Stimulated activated naive B cell treated with anti-CD40 and anti-IgM and Interleukin-4, amounts not matched to agents 10 μg/mL and 1 μg/mL and 100 μg/mL, for 72 hours (primary cell): ENCODE data around the gene TGFBR3.
A peak's percentile ranks its signal among the peaks of the same experiment; 100 is the strongest.

Experiments used
- ATAC-seq, 2 donors: fragments of 150-1000 bp; cut with Tn5 transposase; replicated peaks; 2 replicates each; pipeline ENCODE4 v1.10.0; 2021; ENCODE audit warnings: moderate library complexity in 1 of 2
- DNase-seq: peaks from one replicate; pipeline ENCODE4 v3.0.0; 2021
- H3K27ac Mint-ChIP-seq: one replicate; pipeline ENCODE4 v1.8.0; 2022; ENCODE audit warnings: mild to moderate bottlenecking, mixed read lengths
- H3K27me3 Mint-ChIP-seq, 2 donors: one replicate each; pipeline ENCODE4 v1.8.0; 2022; ENCODE audit warnings: mixed read lengths in 2 of 2
- H3K36me3 Mint-ChIP-seq, 2 donors: one replicate each; pipeline ENCODE4 v1.8.0; 2022; ENCODE audit warnings: mixed read lengths in 2 of 2, mild to moderate bottlenecking in 1 of 2
- H3K4me1 Mint-ChIP-seq, 2 donors: one replicate each; pipeline ENCODE4 v1.8.0; 2022; ENCODE audit warnings: mixed read lengths in 2 of 2, mild to moderate bottlenecking in 1 of 2
- H3K4me3 Mint-ChIP-seq, 2 donors: one replicate each; pipeline ENCODE4 v1.8.0; 2022; ENCODE audit warnings: mild to moderate bottlenecking in 2 of 2, mixed read lengths in 2 of 2, moderate library complexity in 1 of 2
- H3K9me3 Mint-ChIP-seq, 2 donors: one replicate each; pipeline ENCODE4 v1.8.0; 2022; ENCODE audit warnings: mixed read lengths in 2 of 2, mild to moderate bottlenecking in 1 of 2

Gene TGFBR3

DNA sequence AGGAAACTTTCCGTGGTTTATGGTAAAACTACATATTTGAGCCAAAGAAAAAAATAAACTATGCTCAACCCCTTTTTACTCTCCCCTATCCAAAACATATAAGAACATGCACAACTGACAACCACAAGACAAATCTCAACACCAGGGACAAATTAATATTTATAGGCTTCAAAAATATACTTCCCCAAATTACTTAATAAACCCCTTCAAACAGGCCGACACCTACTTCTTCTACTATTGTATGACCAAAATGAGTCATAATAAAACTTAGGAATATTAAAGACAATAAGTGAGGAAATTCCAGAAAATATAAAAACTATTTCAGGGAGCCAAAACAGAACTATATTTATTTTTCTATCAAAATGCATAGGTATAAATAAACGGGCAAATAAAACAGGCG, 71.5 kb downstream of the TGFBR3 start:
- H3K9me3 Mint-ChIP-seq, result no peaks in the 10 kb centered on the region
- no peak overlapping the region for H3K27ac Mint-ChIP-seq
- no peak for ATAC-seq
- peaks cover 2 to 11% of the 10 kb centered on the region in 2 donors for H3K4me1 Mint-ChIP-seq
- DNase-seq, result no peak
- H3K4me3 Mint-ChIP-seq, result no peak overlapping the region
- H3K36me3 Mint-ChIP-seq, result no peaks in the 10 kb centered on the region
- H3K27me3 Mint-ChIP-seq, result no peaks in the 10 kb centered on the region

DNA sequence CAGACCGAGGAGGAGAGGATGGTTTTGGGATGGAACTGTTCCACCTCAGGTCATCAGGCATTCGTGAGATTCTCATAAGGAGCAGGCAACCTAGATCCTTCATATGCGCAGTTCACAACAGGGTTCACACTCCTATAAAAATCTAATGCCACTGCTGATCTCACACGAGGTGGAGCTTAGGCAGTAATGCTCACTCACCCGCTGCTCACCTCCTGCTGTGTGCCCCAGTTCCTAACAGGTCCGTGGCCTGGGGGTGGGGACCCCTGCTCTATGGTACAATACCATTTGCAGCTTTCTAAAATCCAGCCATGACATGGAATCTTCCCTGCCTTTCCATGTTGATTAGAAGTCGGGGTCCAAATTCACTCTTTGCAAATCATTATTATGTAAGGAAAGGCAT, 72.1 kb downstream of the TGFBR3 start:
- Mint-ChIP-seq H3K27ac (no peak overlapping the region), H3K4me1 (peaks cover 4 to 11% of the 10 kb centered on the region in 2 donors), H3K27me3 (no peaks in the 10 kb centered on the region)

DNA sequence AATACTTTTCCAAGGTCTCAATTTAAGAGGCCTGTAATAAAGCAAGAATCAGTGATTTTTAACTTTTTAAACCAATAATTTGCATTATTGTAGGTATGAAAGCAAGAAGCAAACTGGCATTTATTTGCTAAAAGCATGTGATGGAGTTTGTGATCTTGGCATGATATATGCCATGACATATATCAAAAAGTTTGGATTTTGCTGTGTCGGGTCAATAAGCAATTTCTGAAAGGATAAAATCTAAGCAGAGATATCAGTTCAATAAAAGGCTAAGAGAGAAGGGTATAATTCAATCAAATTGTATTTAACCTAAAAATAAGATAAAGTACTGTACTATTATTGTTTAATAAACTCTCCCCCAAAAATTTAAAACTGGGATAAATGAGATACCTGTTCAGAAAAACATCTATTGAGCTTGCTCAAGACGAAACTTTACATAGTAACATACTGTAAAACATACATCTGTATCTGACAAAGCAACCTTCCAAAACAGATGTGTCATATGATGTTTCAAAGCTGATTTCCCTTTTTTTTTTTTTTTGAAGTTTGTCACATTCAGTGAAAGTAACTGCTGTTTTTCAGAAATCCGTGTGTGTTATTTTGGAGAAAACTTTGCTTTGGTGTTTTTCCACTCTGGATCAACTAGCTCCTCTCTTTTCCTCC, 74.5 kb downstream of the TGFBR3 start:
- DNase-seq (no peak), ATAC-seq (no peak)
- no peak overlapping the region for H3K4me3 Mint-ChIP-seq
- H3K4me1 Mint-ChIP-seq, result peaks cover 4 to 5% of the 10 kb centered on the region in 2 donors
- H3K9me3 Mint-ChIP-seq, result no peaks in the 10 kb centered on the region
- H3K36me3 Mint-ChIP-seq, result no peaks in the 10 kb centered on the region
- H3K27me3 Mint-ChIP-seq, result no peaks in the 10 kb centered on the region
- H3K27ac Mint-ChIP-seq, result no peak overlapping the region

More for the DNA sequence above, 72.1 kb downstream of the TGFBR3 start:
- Mint-ChIP-seq H3K9me3 (no peaks in the 10 kb centered on the region), H3K36me3 (no peaks in the 10 kb centered on the region), H3K4me3 (no peak overlapping the region)
- ATAC-seq (no peak), DNase-seq (no peak)

DNA sequence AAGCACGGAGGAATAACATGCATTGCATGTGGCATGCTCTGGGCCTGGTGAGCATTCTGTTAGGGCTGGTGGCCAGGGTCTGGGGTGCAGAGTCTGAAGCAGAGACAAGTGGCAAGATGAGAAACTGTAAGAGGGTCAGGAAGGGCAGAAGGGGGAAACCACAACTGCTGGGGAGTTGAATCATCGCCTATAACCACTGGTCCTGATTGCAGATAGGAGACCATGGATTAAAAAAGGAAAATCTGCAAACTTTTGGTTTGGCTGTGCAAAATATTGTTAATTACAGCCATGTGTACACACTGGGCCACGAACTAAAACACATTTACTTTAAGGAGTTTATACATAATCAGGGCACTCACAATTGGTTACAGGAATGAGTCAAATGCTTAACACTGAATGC, 76.6 kb downstream of the TGFBR3 start:
- Mint-ChIP-seq H3K27me3 (no peaks in the 10 kb centered on the region), H3K4me3 (no peak overlapping the region), H3K9me3 (no peaks in the 10 kb centered on the region), H3K27ac (no peak overlapping the region), H3K36me3 (no peaks in the 10 kb centered on the region), H3K4me1 (peaks cover 10 to 11% of the 10 kb centered on the region in 2 donors)
- DNase-seq, result no peak
- ATAC-seq, result no peak

DNA sequence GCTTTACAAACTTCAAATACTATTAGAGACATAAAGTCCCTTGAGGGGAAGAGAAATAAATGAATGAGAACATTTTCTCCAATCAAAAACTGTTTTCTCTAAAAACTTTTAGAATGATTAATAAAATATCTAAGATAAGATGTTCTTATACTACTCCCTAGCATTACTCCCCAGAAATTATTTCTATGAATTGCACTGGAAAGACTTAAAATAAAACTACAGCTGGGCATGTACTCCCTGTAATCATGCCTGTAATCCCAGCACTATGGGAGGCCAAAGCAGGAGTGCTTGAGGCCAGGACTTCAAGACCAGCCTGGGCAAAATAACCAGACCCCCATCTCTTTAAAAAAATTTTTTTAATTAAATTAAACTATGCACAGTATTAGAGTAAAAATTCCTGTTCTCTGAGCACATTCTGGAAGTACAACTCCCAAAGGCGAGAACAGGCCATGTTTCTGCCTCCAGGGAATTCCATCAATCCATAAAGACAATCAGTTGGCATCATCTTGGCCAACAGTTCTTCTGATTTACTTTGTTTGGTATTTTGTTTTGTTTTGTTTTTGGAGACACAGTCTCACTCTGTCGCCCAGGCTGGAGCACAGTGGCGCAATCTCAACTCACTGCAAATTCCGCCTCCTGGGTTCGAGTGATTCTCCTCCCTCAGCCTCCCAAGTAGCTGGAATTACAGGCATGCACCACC, 77.9 kb downstream of the TGFBR3 start:
- no peak for ATAC-seq
- no peak overlapping the region for H3K27ac Mint-ChIP-seq
- H3K36me3 Mint-ChIP-seq, result no peaks in the 10 kb centered on the region
- no peaks in the 10 kb centered on the region for H3K9me3 Mint-ChIP-seq
- H3K4me3 Mint-ChIP-seq, result no peak overlapping the region
- H3K4me1 Mint-ChIP-seq, result peaks cover 19 to 24% of the 10 kb centered on the region in 2 donors
- no peaks in the 10 kb centered on the region for H3K27me3 Mint-ChIP-seq
- DNase-seq, result no peak

DNA sequence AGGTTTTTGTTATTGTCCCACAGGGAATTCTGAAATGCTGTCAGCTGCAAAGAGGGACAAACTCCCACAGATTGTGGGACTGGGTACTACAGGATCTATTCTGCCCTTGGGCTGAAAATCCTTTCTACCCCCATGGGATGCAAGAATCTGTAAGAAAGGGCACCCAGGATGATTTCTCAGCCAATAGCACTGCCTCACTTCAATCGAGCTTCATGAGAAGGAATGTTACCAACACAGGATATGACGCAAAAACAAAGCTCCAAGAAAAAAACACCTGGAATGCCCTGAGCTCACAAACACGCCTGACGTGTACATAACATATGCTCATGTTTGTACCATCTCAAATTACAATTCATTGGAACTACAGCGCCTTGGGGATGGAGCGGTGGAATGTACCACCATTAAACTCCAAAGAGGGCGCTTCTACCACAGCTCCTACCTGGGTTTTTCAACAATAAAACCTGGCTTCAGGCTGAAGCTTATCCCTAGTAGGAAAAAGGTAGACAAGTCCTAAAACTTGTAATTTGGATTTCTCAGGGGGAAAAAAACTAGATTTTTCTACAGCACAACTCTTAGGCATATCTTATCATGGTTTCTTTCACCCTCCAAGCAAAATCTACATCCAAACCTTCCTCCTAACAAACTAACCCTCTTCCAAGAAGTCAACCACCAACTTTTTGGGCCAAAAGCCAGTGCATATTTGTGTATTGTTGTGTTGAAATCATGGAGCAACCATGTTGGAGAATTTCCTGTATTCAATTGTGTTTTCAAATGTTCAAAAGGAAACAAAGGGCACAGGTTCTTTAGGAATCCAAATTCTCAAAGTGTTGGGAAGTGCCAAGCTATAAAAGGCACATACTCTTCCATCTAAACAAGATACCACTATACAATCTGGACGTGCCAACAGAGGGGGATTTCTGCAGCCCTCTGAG, 78.9 kb downstream of the TGFBR3 start:
- Mint-ChIP-seq H3K4me1 (peaks cover 23 to 26% of the 10 kb centered on the region in 2 donors), H3K9me3 (no peaks in the 10 kb centered on the region), H3K27ac (no peak overlapping the region), H3K27me3 (no peaks in the 10 kb centered on the region), H3K36me3 (no peaks in the 10 kb centered on the region), H3K4me3 (no peak overlapping the region)
- no peak for ATAC-seq
- DNase-seq, result no peak

GRCh38 chr1:91806181-91806768, 79.7 kb downstream of the TGFBR3 start:
- no peak for DNase-seq
- no peak overlapping the region for H3K4me3 Mint-ChIP-seq

GRCh38 chr1:91805311-91805801, 80.6 kb downstream of the TGFBR3 start:
- Mint-ChIP-seq H3K27ac (no peak overlapping the region), H3K36me3 (no peaks in the 10 kb centered on the region), H3K27me3 (no peaks in the 10 kb centered on the region), H3K4me1 (peaks cover 21 to 22% of the 10 kb centered on the region in 2 donors), H3K9me3 (no peaks in the 10 kb centered on the region), H3K4me3 (no peak overlapping the region)
- ATAC-seq, result no peak
- no peak for DNase-seq

More at GRCh38 chr1:91806181-91806768, 79.7 kb downstream of the TGFBR3 start:
- peak overlapping the region; percentile 44 for H3K27ac Mint-ChIP-seq
- H3K4me1 Mint-ChIP-seq, result peaks cover 21 to 22% of the 10 kb centered on the region in 2 donors
- no peaks in the 10 kb centered on the region for H3K27me3 Mint-ChIP-seq
- ATAC-seq, result no peak
- H3K9me3 Mint-ChIP-seq, result no peaks in the 10 kb centered on the region
- H3K36me3 Mint-ChIP-seq, result no peaks in the 10 kb centered on the region

- DNase-seq (no peak), ATAC-seq (no peak)
- Mint-ChIP-seq H3K4me1 (peaks cover 21 to 22% of the 10 kb centered on the region in 2 donors), H3K27me3 (no peaks in the 10 kb centered on the region), H3K4me3 (peak overlapping the region; percentile 39 to 71), H3K9me3 (no peaks in the 10 kb centered on the region), H3K36me3 (no peaks in the 10 kb centered on the region), H3K27ac (peak overlapping the region; percentile 83)
These were observed 81.4 kb downstream of the TGFBR3 start for GRCh38 chr1:91804546-91805023.

DNA sequence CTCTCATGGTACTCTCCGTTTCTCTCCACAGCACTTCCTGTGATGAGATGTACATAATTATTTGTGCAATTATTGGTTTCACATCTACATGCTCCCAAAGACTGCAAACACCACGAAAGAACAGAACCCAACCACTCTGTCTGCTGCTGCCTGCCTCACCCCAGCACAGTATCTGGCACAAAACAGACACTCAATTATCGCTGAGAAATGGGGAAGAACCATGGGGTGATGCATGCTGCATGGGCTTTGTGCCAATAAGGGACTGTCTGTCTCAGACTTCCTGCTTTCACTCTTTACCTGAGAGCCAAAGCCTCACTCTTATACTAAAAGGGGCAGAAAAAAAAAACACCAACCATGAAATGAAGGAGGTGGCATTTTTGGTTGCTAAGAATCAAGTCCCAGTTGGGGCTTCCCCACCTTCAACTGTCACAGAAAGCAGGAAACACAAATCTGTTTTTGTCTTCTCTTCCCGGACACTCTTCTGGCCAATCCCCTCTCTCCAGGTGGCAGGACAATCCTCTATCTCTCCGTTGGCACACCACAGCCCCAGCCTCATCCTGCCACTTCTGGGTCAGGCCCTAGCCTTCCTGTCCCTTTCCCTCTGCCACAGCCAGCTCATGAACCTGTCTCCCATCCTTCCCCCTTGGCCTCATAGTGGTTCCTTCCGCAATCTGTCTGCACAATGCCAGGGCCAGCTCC, 82.0 kb downstream of the TGFBR3 start:
- no peaks in the 10 kb centered on the region for H3K9me3 Mint-ChIP-seq
- no peaks in the 10 kb centered on the region for H3K27me3 Mint-ChIP-seq
- H3K4me3 Mint-ChIP-seq, result peak overlapping the region; percentile 42 to 71
- peak; percentile 70 for DNase-seq
- no peaks in the 10 kb centered on the region for H3K36me3 Mint-ChIP-seq
- peak; percentile 95 to 96 for ATAC-seq
- peaks cover 20 to 21% of the 10 kb centered on the region in 2 donors for H3K4me1 Mint-ChIP-seq
- H3K27ac Mint-ChIP-seq, result peak overlapping the region; percentile 83

DNA sequence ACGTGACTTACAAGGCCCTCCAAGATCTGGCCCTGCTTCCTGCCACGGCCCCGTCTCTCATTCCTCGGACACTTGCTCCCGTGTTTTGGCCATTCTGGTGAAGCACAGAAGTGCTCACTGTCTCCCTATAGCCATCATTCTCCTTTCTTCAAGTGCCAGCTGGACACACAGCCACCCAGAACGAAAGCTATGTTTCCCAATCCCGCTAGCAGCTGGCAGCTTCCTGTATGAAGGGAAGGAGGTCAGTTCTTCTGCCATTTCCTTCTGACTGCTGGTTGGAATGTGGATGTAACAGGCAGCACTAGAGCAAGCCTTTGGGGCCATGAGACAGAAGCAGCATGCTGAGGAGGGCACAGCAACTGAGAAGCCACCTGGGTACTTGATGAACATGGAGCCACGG, 82.8 kb downstream of the TGFBR3 start:
- peak overlapping the region; percentile 38 for H3K27ac Mint-ChIP-seq
- no peaks in the 10 kb centered on the region for H3K9me3 Mint-ChIP-seq
- DNase-seq (no peak), ATAC-seq (no peak)
- H3K4me1 Mint-ChIP-seq, result peaks cover 20 to 21% of the 10 kb centered on the region in 2 donors
- H3K36me3 Mint-ChIP-seq, result no peaks in the 10 kb centered on the region
- no peaks in the 10 kb centered on the region for H3K27me3 Mint-ChIP-seq
- no peak overlapping the region for H3K4me3 Mint-ChIP-seq

- H3K4me1 Mint-ChIP-seq, result peaks cover 20 to 21% of the 10 kb centered on the region in 2 donors
- no peaks in the 10 kb centered on the region for H3K9me3 Mint-ChIP-seq
- ATAC-seq (no peak), DNase-seq (no peak)
- no peak overlapping the region for H3K4me3 Mint-ChIP-seq
- H3K27ac Mint-ChIP-seq, result peak overlapping the region; percentile 14
- no peaks in the 10 kb centered on the region for H3K27me3 Mint-ChIP-seq
- H3K36me3 Mint-ChIP-seq, result no peaks in the 10 kb centered on the region
These were observed 84.3 kb downstream of the TGFBR3 start for GRCh38 chr1:91801496-91802115.

DNA sequence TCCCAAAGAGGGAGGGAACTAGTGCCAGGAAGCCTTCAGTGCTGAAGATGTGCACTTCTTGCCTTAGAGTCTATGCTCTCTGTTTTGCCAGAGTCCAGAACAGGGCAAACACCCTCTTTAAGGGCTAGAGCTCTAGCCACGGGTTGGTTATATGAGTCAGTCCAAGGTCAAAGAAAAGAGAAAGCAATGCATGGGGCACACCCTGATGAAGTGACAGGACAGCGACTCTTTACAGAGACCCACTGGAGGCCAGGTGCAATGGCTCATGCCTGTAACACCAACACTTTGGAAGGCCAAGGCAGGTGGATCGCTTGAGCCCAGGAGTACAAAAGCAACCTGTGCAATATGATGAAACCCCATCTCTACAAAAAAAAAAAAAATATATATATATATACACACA, 86.1 kb downstream of the TGFBR3 start:
- Mint-ChIP-seq H3K9me3 (no peaks in the 10 kb centered on the region), H3K4me3 (no peak overlapping the region), H3K27ac (no peak overlapping the region), H3K36me3 (no peaks in the 10 kb centered on the region), H3K27me3 (no peaks in the 10 kb centered on the region), H3K4me1 (peaks cover 19 to 21% of the 10 kb centered on the region in 2 donors)
- ATAC-seq (no peak), DNase-seq (no peak)
